Common myeloid progenitor, CD34-positive (primary cell): ENCODE data around the gene CADM1.

ENCODE experiments used
- CTCF ChIA-PET: fragments of 350-600 bp; sonication (Branson Sonifier 250); formaldehyde crosslinking; loops from one replicate; lab custom pipeline; 2021; ENCODE audit warnings: antibody characterized with exemption; lab: Charles Lee
- POLR2A ChIA-PET: fragments of 350-600 bp; sonication (Branson Sonifier 250); formaldehyde crosslinking; loops from one replicate; lab custom pipeline; 2021; ENCODE audit warnings: antibody characterized with exemption; lab: Charles Lee
- DNase-seq, 3 donors: peaks; one replicate each; pipeline versions ENCODE4 v3.0.0 to v3.0.0-alpha.2; 2013
- H3K27ac ChIP-seq, 2 experiments: 1 replicate in 1 of 2; 2 replicates in 1 of 2; pipeline ENCODE4 v1.7.0; 2013; ENCODE audit warnings: inconsistent platforms in 2 of 2, low read length in 2 of 2, mild to moderate bottlenecking in 2 of 2, low read depth in 1 of 2, moderate library complexity in 1 of 2; ENCODE audit not compliant: severe bottlenecking in 2 of 2, insufficient read depth in 1 of 2, poor library complexity in 1 of 2
- H3K27me3 ChIP-seq, 5 experiments: replicated peaks in 2 of 5; 1 replicate in 3 of 5; 2 replicates in 2 of 5; pipeline versions ENCODE4 v1.6.1 to v1.7.0; 2013; ENCODE audit warnings: low read length in 4 of 5, mild to moderate bottlenecking in 2 of 5, moderate library complexity in 2 of 5, inconsistent platforms in 1 of 5; ENCODE audit not compliant: insufficient read depth in 5 of 5, control insufficient read depth in 4 of 5
- H3K36me3 ChIP-seq, 4 experiments: 1 replicate in 2 of 4; 2 replicates in 2 of 4; pipeline versions ENCODE4 v1.6.1 to v1.7.0; 2013; ENCODE audit warnings: low read length in 3 of 4, control low read depth in 1 of 4, mild to moderate bottlenecking in 1 of 4; ENCODE audit not compliant: control insufficient read depth in 4 of 4, insufficient read depth in 4 of 4
- H3K4me1 ChIP-seq, 4 experiments: 1 replicate in 3 of 4; 2 replicates in 1 of 4; pipeline versions ENCODE4 v1.6.1 to v1.7.1; 2013; ENCODE audit warnings: low read length in 3 of 4, mild to moderate bottlenecking in 3 of 4, control low read depth in 1 of 4, inconsistent platforms in 1 of 4, moderate library complexity in 1 of 4; ENCODE audit not compliant: control insufficient read depth in 4 of 4, insufficient read depth in 4 of 4; ENCODE audit errors: control extremely low read depth in 1 of 4
- H3K4me3 ChIP-seq, 7 experiments: 1 replicate in 4 of 7; 2 replicates in 3 of 7; pipeline versions ENCODE4 v1.5.1 to v1.7.0; 2013; ENCODE audit warnings: mild to moderate bottlenecking in 7 of 7, low read length in 6 of 7, moderate library complexity in 6 of 7, inconsistent platforms in 2 of 7, low read depth in 2 of 7, control low read depth in 1 of 7; ENCODE audit not compliant: insufficient read depth in 4 of 7, control insufficient read depth in 1 of 7; ENCODE audit errors: extremely low read depth in 1 of 7
- H3K9me3 ChIP-seq, 5 experiments: 1 replicate in 4 of 5; 2 replicates in 1 of 5; pipeline versions ENCODE4 v1.6.1 to v1.7.1; 2013; ENCODE audit warnings: low read length in 4 of 5, mild to moderate bottlenecking in 2 of 5, inconsistent platforms in 1 of 5, low read depth in 1 of 5, moderate library complexity in 1 of 5; ENCODE audit not compliant: control insufficient read depth in 4 of 5, insufficient read depth in 2 of 5; ENCODE audit errors: control extremely low read depth in 1 of 5
- WGBS: methylation state at CpG from one replicate; pipeline ENCODE4 v1.1.5; 2013; ENCODE audit not compliant: insufficient coverage; 5-methylcytosine and 5-hydroxymethylcytosine counted together

The CADM1 gene

GRCh38 chr11:115391160-115391559 lies 113.1 kb downstream of the CADM1 start:
- Histone ChIP-seq H3K4me3 (no peak overlapping the region), H3K4me1 (no peaks in the 10 kb centered on the region), H3K36me3 (no peaks in the 10 kb centered on the region), H3K27ac (no peak overlapping the region), H3K9me3 (no peaks in the 10 kb centered on the region), H3K27me3 (peaks cover 0 to 8% (median 0%) of the 10 kb centered on the region in 5 experiments)
- DNase-seq, result no peak
- WGBS, result no CpG with 5 or more reads among the region's 3 CpGs
- ChIA-PET CTCF (no interaction called here), POLR2A (no interaction called here)

- Histone ChIP-seq H3K27ac (no peak overlapping the region), H3K4me1 (no peaks in the 10 kb centered on the region), H3K27me3 (peaks cover 0 to 9% (median 0%) of the 10 kb centered on the region in 5 experiments), H3K36me3 (no peaks in the 10 kb centered on the region), H3K9me3 (no peaks in the 10 kb centered on the region), H3K4me3 (no peak overlapping the region)
- ChIA-PET POLR2A (no interaction called here), CTCF (interaction anchor here (0.5 kb wide), 1 partner anchor 102 kb away, joined by 3 read pairs; no protein-coding TSS in a partner anchor)
- no CpG with 5 or more reads among the region's 1 CpG for WGBS
- DNase-seq, result peak in 1 of 3 donors; percentile 2
Measured at GRCh38 chr11:115390441-115390840, 113.8 kb downstream of the CADM1 start.

GRCh38 chr11:115389790-115390189 lies 114.4 kb downstream of the CADM1 start:
- H3K9me3 ChIP-seq, result no peaks in the 10 kb centered on the region
- CTCF ChIA-PET, result interaction anchor here (0.5 kb wide), 1 partner anchor 103 kb away, joined by 3 read pairs; no protein-coding TSS in a partner anchor
- H3K27ac ChIP-seq, result no peak overlapping the region
- WGBS, result no CpG with 5 or more reads among the region's 3 CpGs
- DNase-seq, result no peak
- H3K4me3 ChIP-seq, result no peak overlapping the region
- no peaks in the 10 kb centered on the region for H3K4me1 ChIP-seq
- no peaks in the 10 kb centered on the region for H3K36me3 ChIP-seq
- H3K27me3 ChIP-seq, result peaks cover 0 to 10% (median 0%) of the 10 kb centered on the region in 5 experiments
- POLR2A ChIA-PET, result no interaction called here

GRCh38 chr11:115385226-115385625 lies 119.0 kb downstream of the CADM1 start:
- POLR2A ChIA-PET, result no interaction called here

GRCh38 chr11:115384236-115384635 lies 120.0 kb downstream of the CADM1 start:
- Histone ChIP-seq H3K4me3 (no peak overlapping the region), H3K9me3 (no peaks in the 10 kb centered on the region), H3K27me3 (peaks cover 0 to 12% (median 0%) of the 10 kb centered on the region in 5 experiments), H3K4me1 (no peaks in the 10 kb centered on the region), H3K36me3 (no peaks in the 10 kb centered on the region), H3K27ac (no peak overlapping the region)
- ChIA-PET POLR2A (no interaction called here), CTCF (no interaction called here)
- WGBS, result 100% methylated on average over 2 of the region's 2 CpGs
- no peak for DNase-seq

More at GRCh38 chr11:115385226-115385625, 119.0 kb downstream of the CADM1 start:
- H3K27me3 ChIP-seq, result peaks cover 0 to 12% (median 0%) of the 10 kb centered on the region in 5 experiments
- CTCF ChIA-PET, result no interaction called here
- H3K36me3 ChIP-seq, result no peaks in the 10 kb centered on the region
- H3K27ac ChIP-seq, result no peak overlapping the region
- no peak for DNase-seq
- H3K4me3 ChIP-seq, result no peak overlapping the region
- H3K9me3 ChIP-seq, result no peaks in the 10 kb centered on the region
- no peaks in the 10 kb centered on the region for H3K4me1 ChIP-seq

GRCh38 chr11:115383431-115383830 lies 120.8 kb downstream of the CADM1 start:
- no peak for DNase-seq
- ChIA-PET POLR2A (no interaction called here), CTCF (no interaction called here)
- Histone ChIP-seq H3K4me3 (no peak overlapping the region), H3K27ac (no peak overlapping the region), H3K36me3 (no peaks in the 10 kb centered on the region), H3K4me1 (no peaks in the 10 kb centered on the region), H3K27me3 (peaks cover 0 to 9% (median 0%) of the 10 kb centered on the region in 5 experiments), H3K9me3 (no peaks in the 10 kb centered on the region)
- WGBS, result 100% methylated on average over 2 of the region's 3 CpGs

GRCh38 chr11:115379528-115379927 lies 124.7 kb downstream of the CADM1 start:
- Histone ChIP-seq H3K27ac (no peak overlapping the region), H3K4me1 (no peaks in the 10 kb centered on the region), H3K4me3 (no peak overlapping the region), H3K27me3 (peaks cover 0 to 3% (median 2%) of the 10 kb centered on the region in 5 experiments), H3K9me3 (no peaks in the 10 kb centered on the region), H3K36me3 (no peaks in the 10 kb centered on the region)
- WGBS, result no CpG with 5 or more reads among the region's 1 CpG
- CTCF ChIA-PET, result no interaction called here
- POLR2A ChIA-PET, result no interaction called here
- no peak for DNase-seq
